GM19238 (cell line): Measurements from ENCODE around the gene KCNQ1.
"Not testable (repeated sequence)": the region's sequence is repeated elsewhere in the genome, so short reads cannot be mapped to it uniquely, and the experiment has no call there.

Experiments used
- DNase-seq: peaks from one replicate; pipeline ENCODE4 v3.0.0; 2011; ENCODE audit warnings: low spot score; ENCODE audit not compliant: insufficient read length

The KCNQ1 gene

DNA sequence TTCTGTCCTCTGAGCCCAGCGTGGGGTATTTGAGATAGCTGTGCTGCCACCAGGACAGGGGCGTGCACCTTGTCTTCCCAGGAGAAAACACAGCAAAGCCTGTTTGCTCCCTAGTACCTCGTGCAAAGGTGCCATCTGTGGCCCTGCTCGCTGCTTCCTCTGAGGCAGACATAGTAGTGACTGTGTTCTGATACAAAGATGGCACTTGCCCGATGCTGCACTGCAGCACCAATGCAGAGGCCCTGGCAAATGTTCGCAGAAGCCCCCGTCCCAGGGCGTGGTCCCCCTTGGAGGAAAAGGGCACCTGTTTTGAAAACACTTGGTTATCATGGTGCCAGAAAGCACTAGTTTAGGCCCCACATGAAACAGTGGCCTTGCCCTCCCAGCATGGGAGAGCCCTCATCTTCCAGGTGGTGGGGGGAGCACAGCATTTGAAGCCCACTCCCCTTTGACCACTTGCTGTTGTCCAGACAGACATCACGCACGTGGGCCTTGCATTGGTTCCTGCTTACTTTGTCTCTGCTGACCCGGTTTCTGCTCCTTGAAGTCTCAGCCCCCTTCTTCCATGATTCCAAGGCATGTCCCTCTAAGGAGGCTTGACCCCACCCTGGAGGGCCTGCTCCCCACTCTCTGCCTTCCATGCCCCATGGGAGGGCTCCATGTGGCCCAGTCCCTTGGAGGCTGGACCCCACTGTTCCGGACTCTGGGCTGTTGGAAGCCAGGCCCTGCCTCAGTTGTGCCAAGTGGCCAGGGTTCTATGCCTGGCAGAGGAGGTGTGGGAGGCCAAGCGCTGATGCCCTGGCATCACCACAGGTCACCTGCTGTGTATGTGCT, 145.5 kb downstream of the KCNQ1 start:
- no peak for DNase-seq

- no peak for DNase-seq
Observed at GRCh38 chr11:2590965-2591754, 146.4 kb downstream of the KCNQ1 start.

DNA sequence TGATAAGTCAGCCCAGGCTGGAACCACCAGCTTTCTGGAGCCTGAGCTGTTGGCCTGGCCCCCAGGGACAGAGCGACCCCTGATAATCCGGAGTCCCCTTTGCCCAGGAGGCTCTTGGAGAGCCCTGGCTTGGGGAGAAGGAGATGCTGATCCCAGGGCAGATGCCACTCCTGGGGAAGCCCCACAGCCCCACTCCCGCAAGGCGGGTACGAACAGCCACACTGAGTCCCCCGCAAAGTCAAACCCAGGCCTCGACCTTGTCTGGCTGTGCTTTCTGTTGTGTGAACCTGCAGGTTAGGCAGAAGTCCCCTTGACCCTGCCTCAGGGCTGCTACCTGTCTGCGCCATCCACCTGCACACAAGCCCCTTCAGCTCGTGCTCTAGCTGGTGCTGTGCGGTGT, 147.0 kb downstream of the KCNQ1 start:
- no peak for DNase-seq

GRCh38 chr11:2592559-2593392, 148.0 kb downstream of the KCNQ1 start:
- DNase-seq, result no peak

GRCh38 chr11:2593393-2593950, 148.7 kb downstream of the KCNQ1 start:
- no peak for DNase-seq

DNA sequence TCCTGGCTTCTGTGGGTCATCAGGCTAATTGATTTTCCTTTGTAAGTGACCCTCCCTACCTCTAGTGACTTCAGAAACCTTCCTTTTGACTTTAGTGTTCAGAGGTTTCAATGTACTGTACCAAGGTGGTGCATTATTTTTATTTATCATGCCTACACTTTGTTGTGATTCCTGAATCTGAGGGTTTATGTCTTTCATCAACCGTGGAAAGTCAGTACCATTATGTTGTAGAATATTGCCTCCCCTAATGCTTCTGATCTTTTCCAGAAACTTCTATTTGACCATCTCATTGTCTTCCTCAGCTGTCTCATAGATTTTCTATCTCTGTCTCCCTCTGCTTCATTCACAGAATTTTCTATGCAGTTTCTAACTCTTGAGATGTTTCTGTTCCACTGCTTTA, 149.5 kb downstream of the KCNQ1 start:
- DNase-seq, result no peak

- no peak for DNase-seq
Observed at GRCh38 chr11:2595204-2595603, 150.4 kb downstream of the KCNQ1 start.

GRCh38 chr11:2599561-2600189, 154.9 kb downstream of the KCNQ1 start:
- no peak for DNase-seq

DNA sequence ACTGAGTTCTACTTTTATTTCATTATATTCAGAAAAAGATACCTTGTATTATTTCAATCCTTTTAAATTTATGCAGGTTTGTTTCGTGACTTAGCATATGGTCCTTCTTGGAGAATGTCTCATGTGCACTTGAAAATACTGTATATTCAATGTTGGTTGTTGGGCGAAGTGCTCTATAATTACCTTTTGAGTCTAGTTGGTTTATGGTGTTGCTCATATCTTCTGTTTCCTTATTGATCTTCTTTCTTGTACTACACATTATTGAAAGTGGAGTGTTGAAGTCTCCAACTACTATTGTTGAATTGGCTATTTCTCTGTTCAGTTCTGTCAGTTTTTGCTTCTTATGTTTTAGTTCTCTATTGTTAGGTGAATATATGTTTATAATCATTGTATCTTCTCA, 164.5 kb downstream of the KCNQ1 start:
- no peak for DNase-seq

GRCh38 chr11:2612884-2613571, 168.2 kb downstream of the KCNQ1 start:
- no peak for DNase-seq

- no peak for DNase-seq
Observed at GRCh38 chr11:2621894-2622293, 177.1 kb downstream of the KCNQ1 start.

DNA sequence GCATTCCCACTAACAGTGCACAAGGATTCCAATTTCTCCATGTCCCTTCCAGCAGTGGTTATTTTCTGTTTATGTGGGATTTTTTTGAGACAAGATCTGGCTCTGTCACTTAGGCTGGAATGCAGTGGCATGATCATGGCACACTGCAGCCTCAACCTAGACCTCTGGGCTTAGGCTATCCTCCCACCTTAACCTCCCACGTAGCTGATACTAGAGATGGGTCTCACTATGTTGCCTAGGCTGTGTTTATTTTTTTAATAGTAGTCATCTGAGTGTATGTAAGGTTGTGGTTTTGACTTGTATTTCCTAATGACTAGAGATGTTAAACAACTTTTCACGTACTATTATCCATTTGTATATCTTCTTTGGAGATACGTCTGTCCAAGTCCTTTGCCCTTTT, 180.4 kb downstream of the KCNQ1 start:
- no peak for DNase-seq

DNA sequence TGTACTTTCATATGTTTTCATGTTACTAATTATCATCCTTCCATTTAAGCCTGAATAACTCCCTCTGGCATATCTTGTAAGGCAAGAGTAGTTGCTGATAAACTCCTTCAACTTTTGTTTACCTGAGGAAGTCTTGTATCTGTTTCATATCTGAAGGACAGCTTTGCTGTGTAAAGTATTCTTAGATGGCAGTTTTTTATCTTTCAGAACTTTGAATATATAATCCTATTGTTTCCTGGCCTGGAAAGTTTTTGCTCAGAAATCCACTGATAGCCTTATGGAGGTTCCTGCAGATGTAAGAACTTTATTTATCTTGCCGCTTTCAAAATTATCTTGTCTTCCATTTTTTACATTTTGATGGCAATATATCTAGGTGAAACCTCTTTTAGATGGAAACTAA, 185.9 kb downstream of the KCNQ1 start:
- DNase-seq, result no peak

DNA sequence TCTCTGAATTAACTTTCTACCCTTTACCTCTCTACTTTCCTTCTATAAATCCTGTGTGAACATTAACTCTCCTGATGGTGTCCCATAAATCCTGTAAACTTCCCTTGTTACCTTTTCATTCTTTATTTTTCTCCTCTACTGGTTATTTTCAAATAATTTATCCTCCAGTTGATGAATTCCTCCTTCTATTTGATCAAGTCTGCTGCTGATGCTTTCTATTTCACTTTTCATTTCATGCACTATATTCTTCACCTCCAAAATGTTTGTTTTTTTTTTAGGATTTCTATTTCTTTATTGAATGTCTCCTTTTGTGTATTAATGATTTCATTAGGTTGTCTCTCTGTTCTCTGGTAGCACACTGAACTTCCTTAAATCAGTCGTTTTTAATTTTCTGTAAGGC, 186.4 kb downstream of the KCNQ1 start:
- no peak for DNase-seq

- DNase-seq, result not testable (repeated sequence)
Observed at GRCh38 chr11:2639763-2640162, 195.0 kb downstream of the KCNQ1 start.

GRCh38 chr11:2641623-2642022, 196.8 kb downstream of the KCNQ1 start:
- no peak for DNase-seq

- no peak for DNase-seq
Observed at GRCh38 chr11:2643746-2644145, 198.9 kb downstream of the KCNQ1 start.

DNA sequence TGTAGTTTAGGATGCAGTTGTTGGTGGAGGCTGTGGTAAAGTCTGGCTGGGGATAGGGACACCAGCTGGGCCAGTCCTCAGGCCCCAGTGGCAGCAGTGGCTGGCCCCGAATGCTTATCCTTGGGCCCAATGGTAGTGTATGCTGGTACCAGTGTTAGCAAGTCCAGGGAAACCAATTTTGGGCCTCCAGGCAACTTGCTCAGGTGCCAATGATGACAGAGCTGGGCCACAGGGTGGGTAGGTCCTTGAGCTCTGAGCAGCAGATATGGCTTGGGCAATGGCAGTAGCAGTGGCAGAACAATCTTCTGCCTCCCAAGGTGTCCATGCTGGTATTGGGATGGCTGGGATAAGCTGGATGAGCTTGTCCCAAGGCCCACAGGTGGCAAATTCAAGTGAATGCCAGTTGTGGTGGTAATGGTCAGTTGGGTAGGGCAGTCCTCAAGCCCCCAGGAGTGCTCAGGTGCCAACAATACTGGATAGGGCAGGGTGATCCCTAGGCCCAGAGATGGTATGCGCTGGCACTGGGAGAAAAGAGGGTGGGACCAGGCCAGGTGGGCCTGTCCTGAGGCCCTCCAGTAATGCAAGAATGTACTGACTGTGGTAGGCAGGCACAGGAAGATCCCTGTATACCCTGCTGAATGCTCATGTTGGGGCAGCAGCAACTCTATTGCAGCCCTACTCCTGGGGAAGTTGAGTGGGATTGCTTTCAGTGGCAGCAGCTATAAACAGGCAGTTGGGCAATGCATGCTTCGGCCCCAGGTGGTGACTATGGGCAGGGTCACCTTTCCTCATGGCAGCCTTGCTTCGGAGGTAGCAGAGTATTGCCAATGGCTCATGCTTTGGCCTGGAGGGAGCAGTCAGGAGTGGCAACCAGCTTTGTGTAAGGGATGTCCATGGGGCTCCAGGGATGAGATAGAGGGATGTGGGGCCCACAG, 200.3 kb downstream of the KCNQ1 start:
- no peak for DNase-seq

DNA sequence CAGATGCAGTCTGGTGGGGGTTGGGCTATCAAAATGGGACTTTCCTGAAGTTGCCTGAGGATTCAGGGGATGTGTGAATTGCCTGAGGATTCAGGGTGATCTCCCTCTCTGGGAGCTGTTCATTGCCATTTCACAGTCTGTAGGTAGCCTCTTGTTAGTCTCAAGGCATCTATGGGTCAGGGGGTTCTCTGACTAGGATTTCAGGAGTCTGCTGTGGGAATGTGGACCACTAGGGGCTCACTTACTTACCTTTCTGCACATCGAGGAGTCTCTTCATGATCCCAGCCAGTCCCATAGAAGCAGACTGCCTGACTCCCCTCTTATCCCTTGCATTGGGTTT, 200.9 kb downstream of the KCNQ1 start:
- no peak for DNase-seq
